ENCODE results near the gene SMYD3. TPM values are rescaled to one million over a fixed set of nuclear protein-coding genes. Genes with fewer than 3 reads are reported as not detected.
"Not testable (repeated sequence)": the region's sequence is repeated elsewhere in the genome, so short reads cannot be mapped to it uniquely, and the experiment has no call there.

SMYD3 gene
- total RNA-seq, 2 donors from 2014 or later: 13.5 to 20.8 TPM

DNA sequence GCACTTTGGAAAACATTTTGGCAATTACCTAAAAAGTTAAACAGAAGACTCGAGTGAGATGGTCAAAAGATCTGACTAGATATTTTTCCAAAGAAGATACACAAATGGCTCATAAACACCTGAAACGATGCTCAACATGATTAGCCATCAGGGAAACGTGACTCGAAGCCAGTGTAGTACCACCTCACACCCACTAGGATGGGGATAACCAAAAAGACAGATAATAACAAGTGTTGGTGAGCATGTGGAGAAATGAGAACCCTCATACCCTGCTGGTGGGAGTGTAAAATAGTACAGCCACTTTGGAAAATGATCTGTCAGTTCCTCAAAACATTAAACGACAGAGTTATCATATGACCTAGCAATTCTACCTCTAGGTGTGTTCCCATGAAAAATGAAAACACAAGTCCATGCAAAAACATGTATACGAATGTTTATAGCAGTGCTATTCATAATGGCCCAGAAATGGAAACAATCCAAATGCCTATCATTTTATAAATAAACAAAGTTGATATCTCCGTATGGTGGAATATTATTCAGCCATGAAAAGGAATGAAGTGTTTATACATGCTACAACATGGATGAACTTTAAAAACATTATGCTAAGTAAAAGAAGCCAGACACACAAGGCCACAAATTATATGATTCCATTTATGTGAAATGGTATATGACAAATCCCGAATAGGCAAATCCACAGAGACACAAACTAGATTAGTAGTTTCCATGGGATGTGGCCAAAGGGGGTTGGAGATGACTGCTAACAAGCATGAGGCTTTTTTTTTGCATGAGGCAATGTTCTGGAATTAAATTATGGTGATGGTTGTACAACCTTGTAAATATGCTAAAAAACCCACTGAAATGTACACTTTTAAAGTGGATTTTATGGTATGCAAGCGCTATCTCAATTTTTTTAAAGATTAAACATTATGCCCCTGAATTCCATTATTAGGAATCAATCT lies 727.0 kb downstream of the SMYD3 start:
- Histone ChIP-seq H3K36me3 (replicated peaks in 1 of 2; ENCODE audit: insufficient read depth in 1 of 2, low read depth in 2 of 2) (no peaks in the 10 kb centered on the region), H3K4me3 (no peak overlapping the region), H3K9me3 (no peaks in the 10 kb centered on the region), H3K27me3 (no peaks in the 10 kb centered on the region), H3K4me1 (no peaks in the 10 kb centered on the region), H3K27ac (no peak overlapping the region)
- DNase-seq (no peak), ATAC-seq (no peak)
- intact Hi-C loops (cut with DNase I): no loop called here
- 84 to 91% methylated on average over 9 of the region's 9 CpGs for WGBS, 2 donors
- TF ChIP-seq POLR2A (IDR thresholded peaks at IDR 0.05): no peak
- TF ChIP-seq, protein P1, sequence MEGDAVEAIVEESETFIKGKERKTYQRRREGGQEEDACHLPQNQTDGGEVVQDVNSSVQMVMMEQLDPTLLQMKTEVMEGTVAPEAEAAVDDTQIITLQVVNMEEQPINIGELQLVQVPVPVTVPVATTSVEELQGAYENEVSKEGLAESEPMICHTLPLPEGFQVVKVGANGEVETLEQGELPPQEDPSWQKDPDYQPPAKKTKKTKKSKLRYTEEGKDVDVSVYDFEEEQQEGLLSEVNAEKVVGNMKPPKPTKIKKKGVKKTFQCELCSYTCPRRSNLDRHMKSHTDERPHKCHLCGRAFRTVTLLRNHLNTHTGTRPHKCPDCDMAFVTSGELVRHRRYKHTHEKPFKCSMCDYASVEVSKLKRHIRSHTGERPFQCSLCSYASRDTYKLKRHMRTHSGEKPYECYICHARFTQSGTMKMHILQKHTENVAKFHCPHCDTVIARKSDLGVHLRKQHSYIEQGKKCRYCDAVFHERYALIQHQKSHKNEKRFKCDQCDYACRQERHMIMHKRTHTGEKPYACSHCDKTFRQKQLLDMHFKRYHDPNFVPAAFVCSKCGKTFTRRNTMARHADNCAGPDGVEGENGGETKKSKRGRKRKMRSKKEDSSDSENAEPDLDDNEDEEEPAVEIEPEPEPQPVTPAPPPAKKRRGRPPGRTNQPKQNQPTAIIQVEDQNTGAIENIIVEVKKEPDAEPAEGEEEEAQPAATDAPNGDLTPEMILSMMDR (IDR thresholded peaks at IDR 0.05): no peak

DNA sequence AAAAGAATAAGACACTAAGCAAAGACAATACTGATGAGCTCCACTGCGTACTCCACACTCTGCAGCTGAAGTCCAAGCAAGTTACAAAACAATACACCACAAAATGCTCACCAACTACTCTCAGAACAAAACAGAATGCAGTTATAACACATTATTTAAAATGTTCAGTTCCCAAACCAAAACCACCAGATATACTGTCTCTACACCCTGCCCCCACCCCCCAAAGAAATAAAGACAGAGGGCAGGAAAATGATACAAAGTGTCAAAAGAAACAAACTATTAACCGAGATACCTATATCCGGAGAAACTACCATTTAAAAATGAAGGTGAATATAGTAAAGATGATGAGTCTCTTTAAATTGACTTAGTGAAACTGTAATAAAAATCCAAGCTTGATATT lies 729.3 kb downstream of the SMYD3 start:
- H3K4me3 ChIP-seq: no peak overlapping the region
- 94 to 96% methylated on average over 3 of the region's 3 CpGs for WGBS, 2 donors
- no peak overlapping the region for H3K27ac ChIP-seq
- no peak for DNase-seq
- H3K36me3 ChIP-seq (replicated peaks in 1 of 2; ENCODE audit: insufficient read depth in 1 of 2, low read depth in 2 of 2): no peaks in the 10 kb centered on the region
- intact Hi-C loops (cut with DNase I): no loop called here
- no peaks in the 10 kb centered on the region for H3K9me3 ChIP-seq
- ATAC-seq: no peak
- TF ChIP-seq, protein P1 (IDR thresholded peaks at IDR 0.05): no peak
- TF ChIP-seq POLR2A (IDR thresholded peaks at IDR 0.05): no peak
- H3K27me3 ChIP-seq: no peaks in the 10 kb centered on the region
- no peaks in the 10 kb centered on the region for H3K4me1 ChIP-seq

DNA sequence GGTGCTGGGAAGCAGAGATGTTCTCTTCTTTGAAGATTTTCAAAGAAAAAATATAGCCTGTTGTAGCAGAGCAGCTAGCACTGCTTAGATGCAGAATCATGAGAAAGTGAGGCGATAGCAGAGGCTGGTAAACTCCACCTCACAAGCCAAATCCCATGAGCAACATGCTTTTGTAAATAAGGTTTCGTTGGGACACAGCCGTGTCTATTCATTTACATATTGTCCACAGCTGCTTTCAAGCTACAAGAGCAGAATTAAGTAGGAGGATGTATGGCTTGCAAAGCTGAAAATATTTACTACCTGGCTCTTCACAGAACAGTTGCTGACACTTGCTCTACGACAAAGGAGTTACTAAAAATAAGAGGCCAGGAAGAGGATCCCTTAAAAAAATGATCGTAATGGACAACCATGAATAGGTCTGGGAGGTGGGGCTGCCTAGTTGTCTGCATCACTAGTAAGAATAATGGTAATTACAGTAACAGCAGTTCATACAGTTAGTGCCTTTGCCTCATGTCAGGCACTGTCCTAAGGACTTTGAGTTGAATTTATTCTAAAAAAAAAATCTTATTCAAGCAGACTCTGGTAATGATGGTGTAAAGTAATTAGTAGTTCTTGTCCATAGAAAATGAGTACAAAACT lies 730.3 kb downstream of the SMYD3 start:
- no peaks in the 10 kb centered on the region for H3K9me3 ChIP-seq
- intact Hi-C loops (cut with DNase I): no loop called here
- H3K27ac ChIP-seq: no peak overlapping the region
- H3K4me1 ChIP-seq: no peaks in the 10 kb centered on the region
- no peak overlapping the region for H3K4me3 ChIP-seq
- 53 to 64% methylated on average over 5 of the region's 5 CpGs for WGBS, 2 donors
- H3K36me3 ChIP-seq (replicated peaks in 1 of 2; ENCODE audit: insufficient read depth in 1 of 2, low read depth in 2 of 2): no peaks in the 10 kb centered on the region
- H3K27me3 ChIP-seq: no peaks in the 10 kb centered on the region
- DNase-seq (no peak), ATAC-seq (no peak)
- no peak for TF ChIP-seq POLR2A (IDR thresholded peaks at IDR 0.05)
- TF ChIP-seq, protein P1 (IDR thresholded peaks at IDR 0.05): no peak

DNA sequence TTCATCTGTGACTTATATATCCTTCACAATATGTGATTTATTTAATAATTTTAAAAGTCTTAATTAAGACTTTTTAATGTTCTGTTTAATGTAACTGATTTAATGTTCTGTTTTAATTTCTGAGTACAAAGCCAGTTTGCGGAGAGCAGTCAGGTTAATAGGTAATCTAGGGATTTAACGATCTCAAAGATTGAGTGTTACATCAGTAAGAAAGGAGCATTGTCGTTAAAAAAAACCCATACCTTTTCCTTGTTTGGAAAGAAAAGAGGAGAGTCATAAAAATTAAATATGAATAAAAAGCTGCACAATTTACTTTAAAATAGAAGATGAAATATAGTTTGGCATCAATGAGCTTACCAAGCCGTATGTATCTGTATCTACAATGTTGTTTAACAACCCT lies 730.9 kb downstream of the SMYD3 start:
- TF ChIP-seq POLR2A (IDR thresholded peaks at IDR 0.05): no peak
- TF ChIP-seq, protein P1 (IDR thresholded peaks at IDR 0.05): no peak
- Histone ChIP-seq H3K4me1 (no peaks in the 10 kb centered on the region), H3K9me3 (no peaks in the 10 kb centered on the region), H3K36me3 (replicated peaks in 1 of 2; ENCODE audit: insufficient read depth in 1 of 2, low read depth in 2 of 2) (no peaks in the 10 kb centered on the region), H3K27ac (no peak overlapping the region), H3K4me3 (no peak overlapping the region), H3K27me3 (no peaks in the 10 kb centered on the region)
- 48 to 52% methylated on average over 4 of the region's 4 CpGs for WGBS, 2 donors
- intact Hi-C loops (cut with DNase I): no loop called here
- ATAC-seq (no peak), DNase-seq (no peak)

DNA sequence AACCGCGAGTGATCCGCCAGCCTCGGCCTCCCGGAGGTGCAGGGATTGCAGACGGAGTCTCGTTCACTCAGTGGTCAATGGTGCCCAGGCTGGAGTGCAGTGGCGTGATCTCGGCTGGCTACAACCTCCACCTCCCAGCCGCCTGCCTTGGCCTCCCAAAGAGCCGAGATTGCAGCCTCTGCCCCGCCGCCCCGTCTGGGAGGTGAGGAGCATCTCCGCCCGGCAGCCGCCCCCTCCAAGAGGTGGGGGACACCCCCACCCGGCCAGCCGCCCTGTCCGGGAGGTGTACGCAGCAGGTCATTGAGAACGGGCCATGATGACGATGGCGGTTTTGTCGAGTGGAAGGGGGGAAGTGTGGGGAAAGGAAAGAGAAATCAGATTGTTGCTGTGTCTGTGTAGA lies 732.1 kb downstream of the SMYD3 start:
- H3K9me3 ChIP-seq; H3K36me3 ChIP-seq (replicated peaks in 1 of 2; ENCODE audit: insufficient read depth in 1 of 2, low read depth in 2 of 2); H3K4me3 ChIP-seq; ATAC-seq; H3K4me1 ChIP-seq; H3K27ac ChIP-seq; intact Hi-C loops (cut with DNase I); H3K27me3 ChIP-seq; DNase-seq: not testable (repeated sequence)
- 94% methylated on average over 11 to 16 of the region's 25 CpGs for WGBS, 2 donors
